ENCODE data around the gene UNCX.

UNCX gene

DNA sequence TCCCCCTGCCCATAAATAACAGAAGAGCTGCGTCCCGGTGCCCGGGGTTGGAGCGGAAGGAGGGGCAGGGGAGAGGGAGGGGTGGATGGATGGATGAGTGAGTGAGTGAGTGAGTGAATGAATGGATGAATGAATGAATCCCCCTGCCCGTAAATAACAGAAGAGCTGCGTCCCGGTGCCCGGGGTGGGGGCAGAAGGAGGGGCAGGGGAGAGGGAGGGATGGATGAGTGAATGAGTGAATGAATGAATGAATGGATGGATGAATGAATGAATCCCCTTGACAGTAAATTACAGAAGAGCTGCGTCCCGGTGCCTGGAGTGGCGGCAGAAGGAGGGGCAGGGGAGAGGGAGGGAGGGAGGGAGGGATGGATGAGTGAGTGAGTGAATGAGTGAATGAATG, 7.6 kb upstream of the UNCX start:
- Mint-ChIP-seq H3K9me3 (no peaks in the 10 kb centered on the region), H3K27ac (peak overlapping the region; percentile 67)
- no peak for ATAC-seq (ENCODE audit: low read depth)

GRCh38 chr7:1225441-1226185, 7.1 kb upstream of the UNCX start:
- DNase-seq (ENCODE audit: low spot score in 2 of 2) = peak in 1 of 2 donors; percentile 36

More for the DNA sequence above, 7.6 kb upstream of the UNCX start:
- Mint-ChIP-seq H3K4me1 (peaks cover 2% of the 10 kb centered on the region), H3K36me3 (no peaks in the 10 kb centered on the region), H3K4me3 (no peak overlapping the region), H3K27me3 (peaks cover 19% of the 10 kb centered on the region)
- no peak for DNase-seq (ENCODE audit: low spot score in 2 of 2)

GRCh38 chr7:1226186-1226901, 6.3 kb upstream of the UNCX start:
- Mint-ChIP-seq H3K36me3 (no peaks in the 10 kb centered on the region), H3K27ac (peak overlapping the region; percentile 68), H3K9me3 (no peaks in the 10 kb centered on the region), H3K4me3 (no peak overlapping the region), H3K27me3 (peaks cover 17% of the 10 kb centered on the region), H3K4me1 (peaks cover 2% of the 10 kb centered on the region)
- no peak for ATAC-seq (ENCODE audit: low read depth)
- DNase-seq (ENCODE audit: low spot score in 2 of 2) = no peak

More at GRCh38 chr7:1225441-1226185, 7.1 kb upstream of the UNCX start:
- peak overlapping the region; percentile 68 for H3K27ac Mint-ChIP-seq
- H3K9me3 Mint-ChIP-seq = no peaks in the 10 kb centered on the region
- H3K4me1 Mint-ChIP-seq = peaks cover 2% of the 10 kb centered on the region
- ATAC-seq (ENCODE audit: low read depth) = no peak
- H3K4me3 Mint-ChIP-seq = no peak overlapping the region
- H3K36me3 Mint-ChIP-seq = no peaks in the 10 kb centered on the region
- H3K27me3 Mint-ChIP-seq = peaks cover 19% of the 10 kb centered on the region

- Mint-ChIP-seq H3K27ac (peak overlapping the region; percentile 72), H3K4me1 (peaks cover 2% of the 10 kb centered on the region), H3K36me3 (peaks cover 1% of the 10 kb centered on the region), H3K27me3 (peaks cover 21% of the 10 kb centered on the region), H3K9me3 (no peaks in the 10 kb centered on the region), H3K4me3 (no peak overlapping the region)
- DNase-seq (ENCODE audit: low spot score in 2 of 2) (no peak), ATAC-seq (ENCODE audit: low read depth) (no peak)
Measured at GRCh38 chr7:1227071-1227804, 5.4 kb upstream of the UNCX start.

- ATAC-seq (ENCODE audit: low read depth) (no peak), DNase-seq (ENCODE audit: low spot score in 2 of 2) (peak in 1 of 2 donors; percentile 11)
- Mint-ChIP-seq H3K9me3 (no peaks in the 10 kb centered on the region), H3K27ac (peak overlapping the region; percentile 72), H3K4me1 (peaks cover 2% of the 10 kb centered on the region), H3K27me3 (peaks cover 20% of the 10 kb centered on the region), H3K4me3 (no peak overlapping the region), H3K36me3 (peaks cover 1% of the 10 kb centered on the region)
Measured at GRCh38 chr7:1227814-1228544, 4.7 kb upstream of the UNCX start.

DNA sequence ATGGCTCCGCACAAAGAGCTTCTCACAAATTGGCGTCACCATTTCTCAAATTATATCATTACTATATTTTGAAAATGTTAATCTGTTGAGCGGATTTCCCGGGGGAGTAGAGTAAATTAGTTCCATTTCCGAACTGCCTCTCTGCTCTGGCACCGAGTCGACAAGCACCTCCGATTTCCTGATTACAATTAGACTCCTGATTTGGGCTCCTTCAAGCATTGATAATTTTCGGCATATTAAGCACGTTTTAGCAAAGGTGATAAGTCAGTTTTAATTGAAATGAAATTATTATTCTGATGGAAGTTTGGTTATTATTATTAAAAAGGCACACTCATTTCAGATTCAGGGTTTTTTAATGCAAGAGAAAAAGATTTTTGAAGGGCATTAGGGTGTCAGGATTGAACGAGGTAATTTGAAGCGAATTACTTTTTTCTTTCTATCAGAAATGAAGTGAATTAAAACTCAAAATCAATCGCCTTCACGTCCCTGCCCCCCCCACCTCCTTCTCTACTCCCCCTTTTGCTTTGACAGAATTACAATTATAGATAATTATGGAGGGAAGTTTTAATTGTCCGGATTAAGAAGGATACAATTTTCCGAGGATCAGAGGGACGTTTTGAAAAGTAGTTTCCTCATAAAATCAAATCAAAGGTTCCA, 4.0 kb upstream of the UNCX start:
- Mint-ChIP-seq H3K27me3 (peaks cover 20% of the 10 kb centered on the region), H3K4me3 (no peak overlapping the region), H3K4me1 (peaks cover 2% of the 10 kb centered on the region), H3K9me3 (no peaks in the 10 kb centered on the region), H3K36me3 (peaks cover 1% of the 10 kb centered on the region), H3K27ac (no peak overlapping the region)
- DNase-seq (ENCODE audit: low spot score in 2 of 2) (no peak), ATAC-seq (ENCODE audit: low read depth) (no peak)

DNA sequence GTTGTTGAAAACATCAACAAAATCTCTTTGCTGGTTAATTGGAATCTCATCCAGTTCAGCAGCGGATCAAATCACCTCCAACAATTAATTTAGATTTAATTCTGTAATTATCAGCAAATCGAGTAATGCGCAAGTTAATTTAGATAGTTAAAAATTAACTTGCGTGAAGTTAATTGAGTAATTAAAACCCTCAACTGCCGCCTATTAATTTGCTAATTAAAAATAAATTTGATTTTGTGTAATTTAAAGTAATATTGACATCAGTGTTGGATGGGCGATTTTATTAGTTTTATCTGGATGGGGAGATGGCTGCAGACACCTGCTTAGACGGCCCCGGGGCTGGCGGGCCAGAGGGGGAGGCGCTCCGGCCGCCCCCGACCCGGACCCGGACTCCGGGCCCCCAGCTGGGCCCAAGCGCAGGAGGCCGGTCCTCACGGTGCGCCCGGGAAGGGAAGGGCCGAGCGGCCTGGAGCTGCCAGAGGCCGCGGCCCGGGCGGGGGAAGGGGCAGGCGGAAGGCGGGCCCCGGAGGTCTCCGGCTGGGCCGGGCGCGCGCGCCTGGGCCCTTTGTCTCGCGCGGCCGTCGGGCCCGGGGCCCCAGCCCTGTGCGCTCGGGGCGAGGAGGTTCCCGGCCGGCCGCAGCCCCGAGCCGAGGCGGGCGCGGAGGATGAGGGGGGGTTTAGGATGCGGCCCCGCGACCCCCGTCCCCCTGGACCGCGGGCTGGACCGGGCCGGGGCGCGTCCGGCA, 3.3 kb upstream of the UNCX start:
- H3K4me3 Mint-ChIP-seq = no peak overlapping the region
- ATAC-seq (ENCODE audit: low read depth) = no peak
- no peaks in the 10 kb centered on the region for H3K9me3 Mint-ChIP-seq
- H3K27me3 Mint-ChIP-seq = peaks cover 21% of the 10 kb centered on the region
- peaks cover 2% of the 10 kb centered on the region for H3K4me1 Mint-ChIP-seq
- H3K27ac Mint-ChIP-seq = no peak overlapping the region
- H3K36me3 Mint-ChIP-seq = peaks cover 1% of the 10 kb centered on the region
- no peak for DNase-seq (ENCODE audit: low spot score in 2 of 2)

DNA sequence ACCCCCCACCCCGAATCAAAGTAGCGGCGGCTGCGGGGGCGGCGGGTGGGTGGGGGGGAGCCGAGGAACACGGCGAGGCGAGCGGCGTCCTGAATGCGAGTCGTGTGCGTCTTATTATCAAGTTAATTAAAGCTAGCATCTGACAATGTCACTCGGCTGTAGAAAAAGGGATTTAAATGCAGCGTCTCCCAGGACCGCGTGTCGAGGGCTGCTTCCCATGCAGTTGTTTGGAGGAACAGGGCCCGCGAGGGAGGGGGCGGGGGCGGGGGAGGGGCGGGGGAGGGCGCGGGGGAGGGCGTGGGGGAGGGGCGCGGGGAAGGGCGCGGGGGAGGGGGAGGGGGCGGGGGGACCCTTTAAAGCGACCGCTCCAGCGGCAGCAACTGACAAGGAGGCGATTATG, 2.7 kb upstream of the UNCX start:
- Mint-ChIP-seq H3K4me3 (no peak overlapping the region), H3K36me3 (peaks cover 1% of the 10 kb centered on the region), H3K4me1 (peaks cover 2% of the 10 kb centered on the region), H3K27ac (no peak overlapping the region), H3K27me3 (peaks cover 21% of the 10 kb centered on the region), H3K9me3 (no peaks in the 10 kb centered on the region)
- ATAC-seq (ENCODE audit: low read depth) = no peak
- no peak for DNase-seq (ENCODE audit: low spot score in 2 of 2)

- Mint-ChIP-seq H3K27ac (peak overlapping the region; percentile 38), H3K4me3 (no peak overlapping the region), H3K36me3 (peaks cover 1% of the 10 kb centered on the region), H3K9me3 (no peaks in the 10 kb centered on the region), H3K4me1 (peaks cover 2% of the 10 kb centered on the region), H3K27me3 (peaks cover 18% of the 10 kb centered on the region)
- DNase-seq (ENCODE audit: low spot score in 2 of 2) = peak in 1 of 2 donors; percentile 15
- no peak for ATAC-seq (ENCODE audit: low read depth)
Measured at GRCh38 chr7:1230411-1231213, 2.1 kb upstream of the UNCX start.

GRCh38 chr7:1231214-1232102, 1.2 kb upstream of the UNCX start:
- no peaks in the 10 kb centered on the region for H3K9me3 Mint-ChIP-seq
- H3K36me3 Mint-ChIP-seq = peaks cover 1% of the 10 kb centered on the region
- H3K4me3 Mint-ChIP-seq = no peak overlapping the region
- peaks cover 2% of the 10 kb centered on the region for H3K4me1 Mint-ChIP-seq
- H3K27me3 Mint-ChIP-seq = peaks cover 19% of the 10 kb centered on the region
- ATAC-seq (ENCODE audit: low read depth) (no peak), DNase-seq (ENCODE audit: low spot score in 2 of 2) (peak in 1 of 2 donors; percentile 20)
- peak overlapping the region; percentile 79 for H3K27ac Mint-ChIP-seq

- DNase-seq (ENCODE audit: low spot score in 2 of 2) (no peak), ATAC-seq (ENCODE audit: low read depth) (no peak)
- Mint-ChIP-seq H3K27ac (peak overlapping the region; percentile 79), H3K9me3 (no peaks in the 10 kb centered on the region), H3K27me3 (peaks cover 19% of the 10 kb centered on the region), H3K4me3 (no peak overlapping the region), H3K4me1 (peaks cover 2% of the 10 kb centered on the region), H3K36me3 (peaks cover 1% of the 10 kb centered on the region)
Measured at GRCh38 chr7:1232103-1232466, 587 bp upstream of the UNCX start.
